ENCODE measurements around the gene PTGS1.
"Not testable (repeated sequence)": the region's sequence is repeated elsewhere in the genome, so short reads cannot be mapped to it uniquely, and the experiment has no call there.

PTGS1 gene

DNA sequence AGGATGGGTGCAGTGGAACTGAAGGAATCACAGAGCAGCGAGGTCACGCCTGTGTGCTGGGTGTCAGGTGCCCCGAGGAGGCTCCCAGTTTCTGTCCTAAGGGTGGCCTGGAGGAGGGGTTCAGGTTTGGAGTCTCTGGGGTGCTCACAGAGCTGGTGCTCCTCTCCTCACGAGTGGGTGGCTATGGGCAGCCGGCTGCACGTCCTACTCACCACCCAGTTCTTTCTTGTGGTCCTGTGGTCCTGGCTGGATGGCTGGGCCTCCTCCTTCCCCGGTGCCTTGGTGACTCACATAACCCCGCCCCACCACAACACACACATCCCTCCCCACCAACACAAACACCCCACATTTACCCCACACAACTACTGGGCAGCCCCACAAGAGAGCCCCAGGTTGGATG lies 9.9 kb upstream of the PTGS1 start:
- ATAC-seq: peak; percentile 41
- Mint-ChIP-seq H3K9me3 (peaks cover 13% of the 10 kb centered on the region), H3K4me3 (no peak overlapping the region), H3K27ac (no peak overlapping the region), H3K4me1 (no peaks in the 10 kb centered on the region), H3K36me3 (peaks cover 7% of the 10 kb centered on the region), H3K27me3 (no peaks in the 10 kb centered on the region)

DNA sequence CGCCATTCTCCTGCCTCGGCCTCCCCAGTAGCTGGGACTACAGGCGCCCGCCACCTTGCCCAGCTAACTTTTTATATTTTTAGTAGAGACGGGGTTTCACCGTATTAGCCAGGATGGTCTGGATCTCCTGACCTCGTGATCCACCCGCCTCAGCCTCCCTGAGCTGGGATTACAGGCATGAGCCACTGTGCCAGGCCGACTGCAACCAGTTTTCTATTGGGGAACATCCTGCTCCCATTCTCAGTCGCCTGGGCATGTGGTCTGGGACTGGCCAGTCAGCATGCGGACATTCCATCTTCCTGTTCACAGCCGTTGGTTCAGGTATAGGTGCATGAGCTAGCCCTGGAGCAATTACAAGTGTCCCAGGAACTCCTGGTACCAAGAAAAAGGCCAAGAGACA lies 7.7 kb upstream of the PTGS1 start:
- not testable (repeated sequence) for H3K27ac Mint-ChIP-seq, H3K4me3 Mint-ChIP-seq, H3K27me3 Mint-ChIP-seq, H3K4me1 Mint-ChIP-seq, H3K9me3 Mint-ChIP-seq, ATAC-seq, H3K36me3 Mint-ChIP-seq

DNA sequence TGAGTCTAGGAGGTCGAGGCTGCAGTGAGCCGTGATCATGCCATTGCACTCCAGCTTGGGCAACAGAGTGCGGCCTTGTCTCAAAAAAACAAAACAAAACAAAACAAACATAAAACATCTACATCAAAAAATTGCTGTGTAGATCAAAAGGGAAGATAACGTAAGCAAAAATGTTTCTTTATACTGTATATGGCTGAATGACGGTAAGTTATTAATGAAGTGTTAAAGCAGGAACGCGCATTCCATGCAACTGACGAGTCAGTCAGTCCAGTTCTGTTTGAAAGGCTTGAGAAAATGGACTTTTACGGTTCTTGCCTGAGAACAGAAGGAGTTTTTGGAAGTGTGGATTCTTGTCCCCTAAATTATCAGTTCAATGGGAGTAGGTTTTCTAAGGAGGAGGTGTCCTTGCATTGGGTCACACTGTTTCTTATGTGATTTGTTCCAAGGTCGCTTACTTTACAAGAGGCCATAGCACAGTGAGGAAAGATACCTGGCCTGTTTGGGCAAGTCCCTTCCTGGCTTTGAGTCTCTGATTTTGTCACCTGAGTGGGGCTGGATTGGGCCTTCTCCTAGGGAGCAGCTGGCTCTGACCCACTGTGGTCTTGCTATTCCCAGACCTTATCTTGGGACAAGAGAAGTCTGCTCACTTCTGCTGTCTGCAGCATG lies 6.6 kb upstream of the PTGS1 start:
- H3K4me3 Mint-ChIP-seq: no peak overlapping the region
- H3K36me3 Mint-ChIP-seq: no peaks in the 10 kb centered on the region
- no peaks in the 10 kb centered on the region for H3K4me1 Mint-ChIP-seq
- no peaks in the 10 kb centered on the region for H3K27me3 Mint-ChIP-seq
- no peak for ATAC-seq
- no peak overlapping the region for H3K27ac Mint-ChIP-seq
- H3K9me3 Mint-ChIP-seq: peaks cover 1% of the 10 kb centered on the region

DNA sequence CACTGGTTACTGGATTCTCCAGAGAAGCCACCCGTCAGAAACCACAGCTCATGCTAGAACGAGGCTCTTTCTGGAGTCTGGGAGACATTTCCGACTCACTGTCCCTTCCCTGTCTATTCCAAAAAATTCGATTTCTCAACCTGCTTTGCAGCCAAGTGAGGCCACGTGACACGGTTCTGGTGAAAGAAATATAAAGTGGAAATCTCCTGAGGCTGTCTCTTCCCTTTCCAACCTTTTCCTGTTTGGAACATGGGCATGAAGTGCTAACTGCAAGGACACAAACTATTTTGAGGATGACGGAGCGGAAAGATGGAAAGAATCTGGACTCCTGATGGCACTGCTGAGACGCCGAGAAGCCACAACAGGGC lies 6.1 kb upstream of the PTGS1 start:
- no peak for ATAC-seq
- Mint-ChIP-seq H3K27ac (no peak overlapping the region), H3K27me3 (no peaks in the 10 kb centered on the region), H3K36me3 (no peaks in the 10 kb centered on the region), H3K4me3 (no peak overlapping the region), H3K4me1 (peaks cover 2% of the 10 kb centered on the region), H3K9me3 (no peaks in the 10 kb centered on the region)

DNA sequence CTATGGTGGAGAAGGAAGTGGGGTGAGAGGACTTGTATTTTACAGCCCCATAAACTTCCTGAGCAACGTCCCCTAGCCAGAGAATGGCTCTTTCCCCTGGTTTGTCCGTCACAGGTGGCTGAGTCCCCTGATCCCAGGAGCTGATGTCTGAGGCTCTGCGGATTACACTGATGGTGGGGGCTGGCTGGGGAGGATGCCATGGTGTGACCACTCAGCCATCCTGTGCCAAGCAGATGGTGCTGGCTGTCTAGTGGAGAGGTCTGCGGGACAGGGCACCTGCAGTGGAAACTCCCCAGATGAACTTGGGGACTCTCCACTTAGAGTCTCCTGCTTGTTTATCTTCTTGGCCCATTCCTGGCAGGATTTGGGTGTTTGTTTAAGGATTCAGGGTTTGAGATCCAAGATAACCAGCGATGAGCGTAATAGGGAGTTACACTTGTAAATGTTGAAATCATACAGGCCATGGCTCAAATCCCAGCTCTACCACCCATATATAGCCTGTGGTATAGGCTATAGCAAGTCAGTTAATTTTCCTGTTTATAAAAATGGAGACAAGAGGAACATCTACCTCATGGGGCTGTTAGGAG lies 4.7 kb upstream of the PTGS1 start:
- Mint-ChIP-seq H3K9me3 (no peaks in the 10 kb centered on the region), H3K4me3 (no peak overlapping the region), H3K27me3 (no peaks in the 10 kb centered on the region), H3K36me3 (no peaks in the 10 kb centered on the region), H3K4me1 (peaks cover 16% of the 10 kb centered on the region), H3K27ac (no peak overlapping the region)
- no peak for ATAC-seq

DNA sequence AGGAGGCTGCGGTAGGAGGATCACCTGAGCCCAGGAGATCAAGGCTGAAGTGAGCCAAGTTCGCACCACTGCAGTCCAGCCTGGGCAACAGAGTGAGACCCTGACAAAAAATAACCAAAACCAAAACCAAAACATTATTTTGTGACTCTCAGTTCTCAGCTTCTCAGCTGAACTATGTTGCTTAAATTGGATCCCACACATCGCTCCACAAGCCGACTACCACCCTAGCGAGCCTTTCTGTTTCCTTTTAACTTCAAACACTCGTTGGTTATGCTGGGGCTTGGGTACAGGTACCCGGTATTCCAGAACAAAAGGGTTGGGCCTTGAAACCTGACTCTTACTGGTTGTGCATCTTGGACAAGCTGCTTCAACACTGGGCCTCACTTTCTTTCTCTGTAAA lies 3.8 kb upstream of the PTGS1 start:
- H3K4me3 Mint-ChIP-seq: no peak overlapping the region
- ATAC-seq: no peak

DNA sequence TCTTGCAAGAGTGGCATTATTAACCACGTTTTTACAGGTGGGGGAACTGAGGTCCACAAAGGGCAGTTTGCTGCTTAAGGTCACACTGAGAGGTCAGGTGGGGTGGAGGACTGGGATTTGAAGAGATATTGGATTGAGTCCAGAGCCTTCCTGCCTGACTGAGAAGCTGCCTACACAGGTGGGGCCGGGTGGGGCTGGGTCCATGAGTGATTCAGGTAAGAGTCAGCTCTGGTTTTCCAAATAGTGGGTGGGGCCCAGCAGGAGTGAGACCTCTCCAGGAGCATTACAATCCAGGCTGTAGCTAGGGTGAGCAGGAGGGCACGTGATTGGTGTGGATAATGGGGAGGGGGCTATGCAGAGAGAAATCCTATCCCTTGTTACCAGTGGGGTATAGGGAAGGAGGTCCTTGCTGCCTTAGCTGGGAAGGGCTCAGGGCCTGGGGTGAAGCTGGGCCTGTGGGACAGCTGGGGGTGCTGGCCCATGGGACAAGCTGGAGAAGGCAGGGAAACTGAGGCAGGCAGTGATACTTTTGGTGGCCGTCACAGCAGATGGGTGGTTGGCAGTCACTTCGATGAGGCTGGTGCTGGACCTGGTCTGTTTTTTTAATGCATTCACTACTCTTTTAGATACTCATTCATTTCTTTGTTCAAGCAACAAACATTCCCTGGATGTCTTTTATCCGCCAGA lies 2.9 kb upstream of the PTGS1 start:
- H3K4me1 Mint-ChIP-seq: peaks cover 29% of the 10 kb centered on the region
- no peaks in the 10 kb centered on the region for H3K27me3 Mint-ChIP-seq
- no peak for ATAC-seq
- H3K4me3 Mint-ChIP-seq: no peak overlapping the region
- no peaks in the 10 kb centered on the region for H3K9me3 Mint-ChIP-seq
- H3K27ac Mint-ChIP-seq: no peak overlapping the region
- no peaks in the 10 kb centered on the region for H3K36me3 Mint-ChIP-seq

More for the DNA sequence above, 3.8 kb upstream of the PTGS1 start:
- no peak overlapping the region for H3K27ac Mint-ChIP-seq
- H3K4me1 Mint-ChIP-seq: peaks cover 25% of the 10 kb centered on the region
- no peaks in the 10 kb centered on the region for H3K27me3 Mint-ChIP-seq
- no peaks in the 10 kb centered on the region for H3K36me3 Mint-ChIP-seq
- H3K9me3 Mint-ChIP-seq: no peaks in the 10 kb centered on the region

DNA sequence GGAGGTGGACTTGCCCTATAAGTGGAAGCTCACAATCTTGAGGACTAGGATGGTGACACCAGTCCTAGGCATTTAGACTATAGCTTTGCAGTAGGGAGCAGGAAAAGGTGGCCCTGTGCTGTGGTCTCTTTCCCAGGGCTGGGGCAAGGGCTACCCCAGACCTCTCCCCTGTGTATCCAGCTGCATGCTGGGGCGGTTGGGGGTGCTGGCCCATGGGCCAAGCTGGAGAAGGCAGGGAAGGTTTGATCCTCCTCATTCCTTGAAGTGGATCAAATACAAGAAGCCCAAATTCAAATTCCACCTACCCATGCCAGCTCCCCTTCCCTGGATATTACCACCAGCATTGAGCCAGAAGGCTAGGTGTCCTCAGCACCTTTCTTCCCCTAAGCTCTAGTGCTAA lies 2.2 kb upstream of the PTGS1 start:
- H3K27me3 Mint-ChIP-seq: no peaks in the 10 kb centered on the region
- H3K36me3 Mint-ChIP-seq: no peaks in the 10 kb centered on the region
- H3K4me3 Mint-ChIP-seq: no peak overlapping the region
- ATAC-seq: no peak
- H3K4me1 Mint-ChIP-seq: peaks cover 29% of the 10 kb centered on the region
- no peak overlapping the region for H3K27ac Mint-ChIP-seq
- H3K9me3 Mint-ChIP-seq: no peaks in the 10 kb centered on the region

DNA sequence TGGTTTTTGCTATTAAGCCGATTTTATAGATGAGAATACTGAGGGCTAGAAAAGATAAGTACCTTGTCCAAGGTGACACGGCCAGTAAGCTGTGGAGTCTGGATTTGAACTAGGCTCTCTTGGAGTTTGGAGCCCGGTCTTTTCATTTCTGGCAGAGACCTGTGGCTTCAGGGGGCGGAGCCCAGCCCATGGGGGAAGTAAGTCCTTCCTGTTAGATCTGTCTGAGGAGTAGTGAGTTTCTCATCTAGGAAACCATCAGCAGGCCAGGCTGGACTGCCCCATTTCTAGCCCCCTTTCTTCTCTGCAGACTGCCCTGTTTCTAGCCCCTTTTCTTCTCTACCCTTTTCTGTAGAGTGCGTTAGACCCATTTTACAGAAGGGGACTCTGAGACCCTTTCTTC lies 521 bp upstream of the PTGS1 start:
- H3K4me3 Mint-ChIP-seq: peak overlapping the region; percentile 87
- no peaks in the 10 kb centered on the region for H3K36me3 Mint-ChIP-seq
- H3K9me3 Mint-ChIP-seq: no peaks in the 10 kb centered on the region
- H3K4me1 Mint-ChIP-seq: peaks cover 32% of the 10 kb centered on the region
- no peaks in the 10 kb centered on the region for H3K27me3 Mint-ChIP-seq
- peak overlapping the region; percentile 83 for H3K27ac Mint-ChIP-seq
- peak; percentile 58 for ATAC-seq

DNA sequence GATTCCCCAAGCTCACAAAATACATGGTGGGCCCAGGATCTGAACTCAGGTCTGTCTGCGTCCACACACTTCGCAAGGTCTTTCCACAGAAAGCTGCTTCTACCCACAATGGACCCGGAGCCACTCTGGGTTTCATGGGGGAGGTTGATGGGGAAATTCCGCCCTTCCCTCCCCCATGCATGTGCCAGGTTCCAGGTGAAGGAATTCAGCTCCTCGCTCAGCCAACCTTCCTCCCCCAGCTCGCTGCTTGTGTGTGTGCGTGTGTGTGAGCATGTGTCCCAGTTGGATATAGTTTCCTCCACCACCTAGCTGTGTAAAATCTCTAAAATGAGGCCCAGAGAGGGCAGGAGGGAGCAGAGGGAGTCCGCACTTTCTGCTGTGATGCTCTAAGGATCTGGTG lies 1.0 kb downstream of the PTGS1 start:
- no peak for ATAC-seq
- H3K4me3 Mint-ChIP-seq: no peak overlapping the region
- H3K27me3 Mint-ChIP-seq: no peaks in the 10 kb centered on the region

DNA sequence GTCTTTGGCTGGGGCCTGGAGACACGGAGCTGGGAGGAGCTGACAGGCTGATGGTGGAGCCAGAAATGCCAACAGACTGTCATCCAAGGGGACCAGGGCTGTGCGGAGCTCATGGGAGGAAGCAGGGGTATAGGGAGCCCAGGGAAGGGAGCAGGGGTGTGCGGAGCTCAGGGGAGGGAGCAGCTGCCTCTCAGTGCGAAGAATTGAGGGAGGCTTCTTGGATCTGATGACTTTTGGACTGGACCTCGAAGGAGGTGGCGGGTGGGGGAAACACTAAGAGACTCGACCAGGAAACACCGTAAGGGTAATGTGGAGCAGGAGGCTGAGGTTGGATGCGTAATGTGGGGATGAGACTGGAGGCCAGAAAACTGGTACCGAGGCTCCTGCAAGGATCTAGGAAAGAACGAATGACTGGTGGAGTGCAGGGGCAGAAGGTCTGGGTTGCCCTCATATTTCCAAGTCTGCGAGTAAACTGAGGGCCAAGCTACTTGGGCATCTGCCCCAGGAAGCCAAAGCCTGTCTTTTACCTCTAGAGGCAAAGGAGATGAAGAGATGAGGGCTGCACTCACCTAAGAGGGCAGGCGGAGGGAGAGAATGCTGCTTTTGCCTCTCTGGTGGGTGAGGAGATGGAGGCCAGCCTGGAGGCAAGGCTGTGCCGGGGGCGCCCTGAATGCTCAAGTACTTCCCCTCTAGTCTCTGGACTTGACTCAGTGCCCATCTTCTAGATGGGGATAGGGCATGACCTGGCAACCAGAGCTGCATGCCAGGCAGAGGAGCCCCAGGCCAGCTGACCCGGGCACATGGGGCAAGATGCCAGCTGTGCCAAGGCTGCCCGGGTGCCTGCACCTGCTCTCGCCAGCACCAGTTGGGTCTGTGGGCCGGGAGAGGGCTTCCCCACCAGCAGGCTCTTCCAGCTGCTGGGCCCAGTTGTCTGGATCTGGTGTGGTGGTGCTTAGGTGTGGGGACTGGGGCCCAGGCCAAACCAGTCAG lies 2.3 kb downstream of the PTGS1 start:
- H3K27me3 Mint-ChIP-seq: no peaks in the 10 kb centered on the region
- no peak overlapping the region for H3K4me3 Mint-ChIP-seq
- H3K27ac Mint-ChIP-seq: no peak overlapping the region
- ATAC-seq: no peak
- peaks cover 56% of the 10 kb centered on the region for H3K4me1 Mint-ChIP-seq
- H3K36me3 Mint-ChIP-seq: peaks cover 4% of the 10 kb centered on the region
- no peaks in the 10 kb centered on the region for H3K9me3 Mint-ChIP-seq

More for the DNA sequence above, 1.0 kb downstream of the PTGS1 start:
- Mint-ChIP-seq H3K9me3 (no peaks in the 10 kb centered on the region), H3K27ac (peak overlapping the region; percentile 83), H3K36me3 (no peaks in the 10 kb centered on the region), H3K4me1 (peaks cover 46% of the 10 kb centered on the region)

DNA sequence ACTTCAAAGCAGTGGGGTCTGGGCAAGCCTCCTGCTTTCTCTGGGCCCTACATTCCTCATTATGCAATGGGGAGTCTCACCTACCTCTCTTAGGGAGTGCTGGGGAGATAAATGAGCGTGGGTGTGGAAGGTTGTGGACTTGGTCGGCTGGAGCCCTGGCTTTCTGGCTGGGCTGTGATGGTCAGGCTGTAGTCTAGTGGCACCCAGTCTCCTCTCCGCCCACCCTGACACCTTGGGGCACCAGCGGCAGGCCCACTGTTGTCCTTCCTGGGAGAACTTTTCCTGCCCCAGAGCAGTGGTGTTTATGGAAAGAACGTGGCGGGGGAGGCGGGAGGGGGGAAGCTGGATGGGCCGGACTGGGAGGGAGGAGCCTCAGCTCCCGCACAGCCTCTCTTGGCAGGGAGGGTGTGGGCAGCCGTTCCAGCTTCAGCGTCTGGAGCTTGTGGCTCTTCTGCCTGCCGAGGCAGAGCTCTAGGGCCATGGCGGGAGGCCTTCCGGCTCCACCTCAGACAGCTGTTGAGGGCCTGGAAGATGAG lies 4.1 kb downstream of the PTGS1 start:
- Mint-ChIP-seq H3K9me3 (peaks cover 2% of the 10 kb centered on the region), H3K4me3 (no peak overlapping the region), H3K27ac (peak overlapping the region; percentile 63), H3K4me1 (peaks cover 54% of the 10 kb centered on the region), H3K27me3 (no peaks in the 10 kb centered on the region), H3K36me3 (peaks cover 22% of the 10 kb centered on the region)
- ATAC-seq: no peak

DNA sequence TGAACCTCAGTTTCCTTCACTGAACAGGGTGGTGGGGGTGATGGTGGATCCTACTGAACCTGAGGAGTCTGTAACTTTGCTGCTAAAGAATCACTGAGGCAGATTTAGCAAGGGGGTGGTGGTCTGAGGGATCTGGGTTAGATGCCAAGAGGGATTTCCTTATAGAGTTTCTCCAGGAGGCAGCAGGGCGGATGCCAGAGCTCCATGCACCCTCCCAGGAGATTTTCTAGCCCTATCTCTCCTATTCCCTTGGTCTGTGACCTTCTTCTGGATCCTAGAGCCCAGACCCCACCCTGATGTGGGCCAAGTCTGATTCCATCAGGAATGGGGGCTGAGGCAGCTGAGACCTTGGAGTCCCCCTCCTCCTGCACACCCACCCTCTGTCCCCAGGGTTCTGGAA lies 6.0 kb downstream of the PTGS1 start:
- peaks cover 2% of the 10 kb centered on the region for H3K9me3 Mint-ChIP-seq
- H3K27ac Mint-ChIP-seq: no peak overlapping the region

DNA sequence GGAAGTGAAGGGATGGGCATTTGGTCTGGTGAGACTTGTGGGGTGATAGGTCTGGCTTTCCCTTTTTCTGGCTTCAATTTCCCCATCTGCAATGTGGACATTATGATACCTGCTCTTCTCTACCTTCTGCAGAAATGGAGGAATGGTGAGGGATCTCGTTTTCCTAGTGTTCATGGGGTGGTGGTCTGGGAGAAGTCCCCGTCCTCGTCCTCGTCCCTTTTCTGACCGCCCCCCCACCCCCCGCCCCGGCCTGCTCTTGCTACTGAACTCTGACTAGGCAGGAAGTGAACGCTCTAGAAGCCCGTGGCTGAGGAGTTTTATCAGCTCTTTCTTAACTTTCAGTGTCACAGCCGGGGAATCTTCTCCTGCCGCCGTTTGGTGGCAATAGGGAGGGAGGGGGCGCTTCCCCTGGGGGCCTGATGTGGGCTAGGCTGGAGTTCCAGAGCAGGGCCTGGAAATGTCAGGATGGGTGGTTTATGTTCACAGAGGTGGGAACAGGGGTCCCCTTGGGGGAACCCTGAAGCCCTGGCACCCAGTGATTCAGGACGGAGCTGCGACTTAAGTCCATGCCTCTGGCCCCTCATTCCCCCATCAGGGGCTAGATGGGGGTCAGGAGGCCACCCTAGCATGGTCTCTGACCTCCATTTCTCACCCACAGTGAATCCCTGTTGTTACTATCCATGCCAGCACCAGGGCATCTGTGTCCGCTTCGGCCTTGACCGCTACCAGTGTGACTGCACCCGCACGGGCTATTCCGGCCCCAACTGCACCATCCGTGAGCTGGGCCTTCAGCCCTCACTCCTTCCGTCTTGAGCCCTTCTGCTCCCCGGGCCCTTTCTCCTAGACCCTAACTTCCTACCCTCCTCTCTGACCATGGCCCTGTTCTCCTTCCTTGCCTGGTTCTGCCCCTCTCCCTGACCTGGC lies 6.7 kb downstream of the PTGS1 start:
- H3K4me1 Mint-ChIP-seq: peaks cover 29% of the 10 kb centered on the region
- ATAC-seq: no peak
- peaks cover 2% of the 10 kb centered on the region for H3K9me3 Mint-ChIP-seq
- no peak overlapping the region for H3K4me3 Mint-ChIP-seq
- H3K27ac Mint-ChIP-seq: no peak overlapping the region
- peaks cover 32% of the 10 kb centered on the region for H3K36me3 Mint-ChIP-seq
- no peaks in the 10 kb centered on the region for H3K27me3 Mint-ChIP-seq

More for the DNA sequence above, 6.0 kb downstream of the PTGS1 start:
- ATAC-seq: no peak
- no peaks in the 10 kb centered on the region for H3K27me3 Mint-ChIP-seq
- H3K4me3 Mint-ChIP-seq: no peak overlapping the region
- H3K36me3 Mint-ChIP-seq: peaks cover 29% of the 10 kb centered on the region
- H3K4me1 Mint-ChIP-seq: peaks cover 36% of the 10 kb centered on the region
